KOPT-K1 (cell line): ENCODE measurements around the gene CPNE1.

Experiments used
- H3K27ac ChIP-seq: fragments of 200-600 bp; sonication (generic); 2 replicates; pipeline ENCODE4 v1.5.1; 2016; ENCODE audit warnings: antibody characterized with exemption, mild to moderate bottlenecking, low read depth, low read length; ENCODE audit not compliant: poor library complexity, severe bottlenecking
- H3K36me3 ChIP-seq: fragments of 200-600 bp; sonication (generic); 2 replicates; pipeline ENCODE4 v1.5.1; 2017; ENCODE audit warnings: antibody characterized with exemption, mild to moderate bottlenecking, low read length, moderate library complexity; ENCODE audit not compliant: insufficient read depth
- H3K9me3 ChIP-seq: fragments of 200-600 bp; sonication (generic); 2 replicates; pipeline ENCODE4 v1.5.1; 2017; ENCODE audit warnings: antibody characterized with exemption, low read length, mild to moderate bottlenecking; ENCODE audit not compliant: insufficient read depth, poor library complexity, severe bottlenecking

The CPNE1 gene

DNA sequence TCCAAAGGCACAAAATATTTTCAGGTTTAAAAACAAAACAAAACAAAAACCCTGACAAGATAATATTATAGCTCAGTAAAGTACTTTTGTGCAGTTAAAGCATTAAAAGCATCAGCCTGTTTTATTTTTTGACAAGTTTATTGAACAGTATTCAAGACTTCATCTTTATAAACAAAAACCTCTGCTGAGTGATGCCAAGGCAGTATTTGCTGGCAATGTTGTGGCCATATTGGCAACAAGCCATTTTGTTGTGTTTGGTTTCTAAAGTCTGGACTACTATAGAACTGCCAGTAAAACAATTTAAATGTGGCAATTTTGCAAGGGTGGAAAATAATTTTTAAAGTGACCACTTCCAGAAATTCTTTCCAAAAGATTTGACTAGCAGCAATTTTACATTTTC lies 15.9 kb downstream of the CPNE1 start:
- peaks cover 78% of the 10 kb centered on the region for H3K36me3 ChIP-seq

DNA sequence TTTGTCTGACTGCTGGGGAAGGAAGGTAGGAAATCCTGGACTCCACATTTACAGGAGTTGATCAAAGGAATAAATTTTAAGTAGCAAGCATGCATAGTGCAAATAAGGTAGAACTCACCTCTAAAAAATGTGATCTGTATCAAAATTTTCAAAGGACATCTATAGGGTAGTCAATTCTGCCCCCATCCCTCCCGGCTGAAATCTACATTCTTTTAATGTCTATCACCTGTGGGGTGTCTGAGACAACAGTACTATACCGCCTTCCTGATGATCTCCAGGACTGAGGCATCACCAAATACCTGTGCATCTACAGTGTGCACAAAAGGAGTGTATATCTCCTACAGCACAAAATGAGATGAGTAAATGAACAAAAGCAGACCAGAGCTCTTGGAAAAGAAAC lies 19.9 kb downstream of the CPNE1 start:
- no peak overlapping the region for H3K27ac ChIP-seq
- peaks cover 39% of the 10 kb centered on the region for H3K36me3 ChIP-seq
- no peaks in the 10 kb centered on the region for H3K9me3 ChIP-seq

More for the DNA sequence above, 15.9 kb downstream of the CPNE1 start:
- H3K27ac ChIP-seq: no peak overlapping the region
- H3K9me3 ChIP-seq: no peaks in the 10 kb centered on the region

DNA sequence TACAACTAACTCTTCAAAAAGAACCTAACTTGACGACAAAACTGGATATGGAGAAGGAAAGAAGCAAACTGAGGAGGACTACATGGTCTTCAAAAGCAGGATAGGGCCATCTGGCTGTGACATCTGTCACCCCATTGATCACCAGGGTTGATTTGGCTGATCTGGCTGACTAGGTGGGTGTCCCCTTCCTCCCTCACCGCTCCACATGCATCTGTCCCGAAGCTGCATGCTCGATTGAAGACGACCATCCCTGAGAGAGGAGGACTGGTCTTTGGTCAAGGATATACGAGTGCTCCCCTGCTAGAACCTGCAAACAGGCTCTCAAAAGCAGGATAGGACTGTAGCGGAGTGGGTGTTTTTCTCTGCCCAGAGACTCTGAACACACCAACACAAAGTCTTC lies 21.7 kb downstream of the CPNE1 start:
- Histone ChIP-seq H3K36me3 (peaks cover 21% of the 10 kb centered on the region; the same call in 1 of the 2 replicates), H3K9me3 (no peaks in the 10 kb centered on the region), H3K27ac (no peak overlapping the region)

GRCh38 chr20:35641743-35642142 lies 23.0 kb downstream of the CPNE1 start:
- Histone ChIP-seq H3K27ac (no peak overlapping the region), H3K36me3 (peaks cover 13% of the 10 kb centered on the region; the same call in 1 of the 2 replicates), H3K9me3 (no peaks in the 10 kb centered on the region)

GRCh38 chr20:35640724-35641123 lies 24.0 kb downstream of the CPNE1 start:
- peaks cover 12% of the 10 kb centered on the region; the same call in 1 of the 2 replicates for H3K36me3 ChIP-seq
- no peaks in the 10 kb centered on the region for H3K9me3 ChIP-seq
- H3K27ac ChIP-seq: no peak overlapping the region

DNA sequence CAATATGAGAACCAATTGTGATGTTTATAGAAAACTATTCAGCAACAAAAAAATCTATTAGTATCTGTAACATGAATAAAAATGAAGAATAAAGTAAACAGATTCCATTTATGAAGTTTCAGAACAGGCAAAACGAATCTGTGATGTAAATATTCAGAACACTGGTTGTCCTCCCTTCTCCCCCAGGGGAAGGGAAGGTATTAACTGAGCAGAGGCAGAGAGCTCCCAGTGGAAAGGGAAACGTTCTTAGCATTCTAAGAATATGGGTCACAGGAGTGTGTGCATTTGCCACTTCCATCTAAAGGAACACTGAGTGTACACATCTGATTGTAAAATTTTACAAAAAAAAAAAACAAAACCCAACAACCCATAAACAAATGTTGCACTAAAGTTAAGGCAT lies 25.9 kb downstream of the CPNE1 start:
- H3K9me3 ChIP-seq: no peaks in the 10 kb centered on the region
- H3K36me3 ChIP-seq: no peaks in the 10 kb centered on the region; the same call in 1 of the 2 replicates
- no peak overlapping the region for H3K27ac ChIP-seq

DNA sequence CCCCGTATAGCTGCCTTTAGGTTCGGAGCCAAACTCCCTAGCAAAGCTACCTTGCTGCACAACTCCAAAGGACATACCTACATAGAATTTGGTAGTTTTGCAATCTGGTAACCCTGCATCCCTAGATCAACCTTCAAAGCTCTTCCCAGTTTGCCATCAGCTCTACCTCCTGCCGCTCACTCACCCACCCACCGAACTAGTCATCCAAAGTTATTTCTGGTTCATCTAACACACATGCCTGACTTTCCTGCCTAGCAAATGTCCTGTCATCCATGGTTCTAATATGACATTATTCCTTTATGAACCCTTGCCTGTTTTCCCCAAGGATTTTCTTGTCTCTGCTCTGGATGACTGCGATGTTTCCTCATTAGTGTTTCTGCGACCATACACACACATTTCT lies 27.4 kb downstream of the CPNE1 start:
- Histone ChIP-seq H3K9me3 (no peaks in the 10 kb centered on the region), H3K36me3 (peaks cover 12% of the 10 kb centered on the region), H3K27ac (no peak overlapping the region)

DNA sequence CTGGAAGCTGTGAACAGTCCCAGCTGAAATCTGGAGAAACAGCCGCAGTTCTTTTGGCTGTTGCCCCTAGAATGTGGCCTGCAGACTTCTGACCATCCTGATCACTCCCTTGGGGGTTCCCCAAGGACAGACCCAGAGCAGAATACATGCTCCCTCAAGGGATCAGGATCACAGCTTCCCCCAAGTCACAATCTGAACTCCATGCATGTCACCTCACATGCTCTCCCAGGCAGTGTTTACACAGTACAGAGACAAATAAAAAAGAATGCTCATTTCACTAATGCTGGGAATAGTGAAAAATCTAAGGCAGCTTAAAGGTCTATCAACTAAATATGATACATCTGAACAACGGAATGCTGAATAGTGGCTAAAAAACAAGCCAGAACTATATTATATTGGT lies 28.6 kb downstream of the CPNE1 start:
- Histone ChIP-seq H3K27ac (no peak overlapping the region), H3K9me3 (no peaks in the 10 kb centered on the region)

GRCh38 chr20:35635652-35636051 lies 29.0 kb downstream of the CPNE1 start:
- Histone ChIP-seq H3K9me3 (no peaks in the 10 kb centered on the region), H3K27ac (no peak overlapping the region), H3K36me3 (peaks cover 29% of the 10 kb centered on the region)

More for the DNA sequence above, 28.6 kb downstream of the CPNE1 start:
- H3K36me3 ChIP-seq: peaks cover 24% of the 10 kb centered on the region

GRCh38 chr20:35632539-35633115 lies 32.1 kb downstream of the CPNE1 start:
- Histone ChIP-seq H3K27ac (no peak overlapping the region), H3K9me3 (no peaks in the 10 kb centered on the region), H3K36me3 (peaks cover 56% of the 10 kb centered on the region)

DNA sequence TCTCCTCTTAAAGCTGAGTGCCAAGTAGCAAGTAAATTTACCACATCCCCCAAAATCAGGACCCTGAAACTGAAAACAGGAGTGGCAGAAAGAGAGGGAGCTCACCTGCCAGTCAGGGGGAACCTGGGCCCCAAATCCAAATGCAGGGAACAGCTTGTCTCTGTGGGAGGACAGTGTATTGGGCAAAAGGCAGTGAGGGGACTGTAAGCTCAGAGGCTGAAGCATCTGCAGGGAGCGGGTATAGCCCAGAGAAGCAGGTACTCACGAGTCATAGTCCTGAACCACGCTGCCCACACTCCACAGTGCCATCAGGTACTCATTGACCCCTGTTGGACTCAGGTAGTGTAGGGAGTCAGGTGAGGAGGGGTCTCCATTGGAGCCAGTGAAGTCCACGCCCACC lies 34.1 kb downstream of the CPNE1 start:
- peaks cover 76% of the 10 kb centered on the region for H3K36me3 ChIP-seq
- no peaks in the 10 kb centered on the region for H3K9me3 ChIP-seq
- no peak overlapping the region for H3K27ac ChIP-seq

- peaks cover 87% of the 10 kb centered on the region for H3K36me3 ChIP-seq
- H3K27ac ChIP-seq: no peak overlapping the region
- H3K9me3 ChIP-seq: no peaks in the 10 kb centered on the region
Observed at GRCh38 chr20:35629427-35630145, 35.1 kb downstream of the CPNE1 start.

- H3K9me3 ChIP-seq: no peaks in the 10 kb centered on the region
- peaks cover 81% of the 10 kb centered on the region for H3K36me3 ChIP-seq
- H3K27ac ChIP-seq: no peak overlapping the region
Observed at GRCh38 chr20:35627121-35627520, 37.6 kb downstream of the CPNE1 start.

- H3K27ac ChIP-seq: no peak overlapping the region
- peaks cover 81% of the 10 kb centered on the region for H3K36me3 ChIP-seq
- H3K9me3 ChIP-seq: no peaks in the 10 kb centered on the region
Observed at GRCh38 chr20:35626386-35627001, 38.2 kb downstream of the CPNE1 start.

GRCh38 chr20:35625584-35626385 lies 38.9 kb downstream of the CPNE1 start:
- peaks cover 81% of the 10 kb centered on the region for H3K36me3 ChIP-seq
- H3K27ac ChIP-seq: no peak overlapping the region
- no peaks in the 10 kb centered on the region for H3K9me3 ChIP-seq
